ENCODE results near the gene CHST11. TPM values are rescaled to one million over a fixed set of nuclear protein-coding genes. Genes with fewer than 3 reads are reported as not detected.

CHST11 gene
- total and polyA plus RNA-seq, 9 of the 15 experiments (the other 6 are each of a cell fraction or from before 2014, with no cell fraction given) = 2.3 to 38.7 (median 15.0) TPM

DNA sequence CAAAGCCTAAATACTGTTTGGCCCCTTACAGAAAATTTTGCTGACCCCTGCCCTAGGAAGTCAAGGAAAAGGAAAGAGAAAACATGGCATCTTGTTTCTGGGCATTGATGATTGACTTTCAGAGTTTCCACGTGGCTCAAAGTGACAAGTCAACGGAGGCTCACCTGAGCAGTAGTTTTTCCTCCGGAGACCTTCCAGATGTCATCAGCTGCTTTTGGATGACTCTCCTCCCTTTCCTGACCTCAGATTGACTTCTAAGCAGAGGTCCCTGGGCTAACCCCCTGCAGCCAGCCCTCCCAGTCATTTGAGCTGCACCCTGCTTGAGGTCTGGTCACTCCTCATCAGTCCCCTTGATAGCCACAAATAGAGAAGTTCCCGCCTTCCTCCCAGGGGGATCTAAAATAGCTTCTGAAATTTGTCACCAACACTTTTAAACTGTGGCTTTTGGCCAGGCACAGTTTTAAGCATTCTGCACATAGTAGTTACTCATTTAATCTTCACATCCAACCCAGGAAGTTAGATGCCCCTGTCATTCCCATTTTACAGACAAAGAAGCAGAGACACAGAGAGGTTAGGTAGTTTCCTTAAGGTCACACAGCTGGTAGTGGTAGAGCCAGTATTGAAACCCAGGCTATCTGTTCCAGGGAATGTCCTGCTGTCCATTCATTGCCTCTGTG, 143.4 kb downstream of the CHST11 start (continued):
- TF ChIP-seq, protein P1, sequence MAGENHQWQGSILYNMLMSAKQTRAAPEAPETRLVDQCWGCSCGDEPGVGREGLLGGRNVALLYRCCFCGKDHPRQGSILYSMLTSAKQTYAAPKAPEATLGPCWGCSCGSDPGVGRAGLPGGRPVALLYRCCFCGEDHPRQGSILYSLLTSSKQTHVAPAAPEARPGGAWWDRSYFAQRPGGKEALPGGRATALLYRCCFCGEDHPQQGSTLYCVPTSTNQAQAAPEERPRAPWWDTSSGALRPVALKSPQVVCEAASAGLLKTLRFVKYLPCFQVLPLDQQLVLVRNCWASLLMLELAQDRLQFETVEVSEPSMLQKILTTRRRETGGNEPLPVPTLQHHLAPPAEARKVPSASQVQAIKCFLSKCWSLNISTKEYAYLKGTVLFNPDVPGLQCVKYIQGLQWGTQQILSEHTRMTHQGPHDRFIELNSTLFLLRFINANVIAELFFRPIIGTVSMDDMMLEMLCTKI (IDR thresholded peaks at IDR 0.05; ENCODE audit: partially characterized antibody) = no peak
- TF ChIP-seq, protein P2, sequence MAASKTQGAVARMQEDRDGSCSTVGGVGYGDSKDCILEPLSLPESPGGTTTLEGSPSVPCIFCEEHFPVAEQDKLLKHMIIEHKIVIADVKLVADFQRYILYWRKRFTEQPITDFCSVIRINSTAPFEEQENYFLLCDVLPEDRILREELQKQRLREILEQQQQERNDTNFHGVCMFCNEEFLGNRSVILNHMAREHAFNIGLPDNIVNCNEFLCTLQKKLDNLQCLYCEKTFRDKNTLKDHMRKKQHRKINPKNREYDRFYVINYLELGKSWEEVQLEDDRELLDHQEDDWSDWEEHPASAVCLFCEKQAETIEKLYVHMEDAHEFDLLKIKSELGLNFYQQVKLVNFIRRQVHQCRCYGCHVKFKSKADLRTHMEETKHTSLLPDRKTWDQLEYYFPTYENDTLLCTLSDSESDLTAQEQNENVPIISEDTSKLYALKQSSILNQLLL (CRISPR knock-in tag; IDR thresholded peaks at IDR 0.05; ENCODE audit: borderline replicate concordance) = no peak
- TF ChIP-seq RBM25 (IDR thresholded peaks at IDR 0.05; ENCODE audit: low read depth, low read length, severe bottlenecking) (peak; percentile 96), DACH1 (IDR thresholded peaks at IDR 0.05; ENCODE audit: partially characterized antibody) (no peak), NR2F6 (CRISPR knock-in tag; IDR thresholded peaks at IDR 0.05) (no peak), HMG20A (CRISPR knock-in tag; conservative IDR thresholded peaks at IDR 0.05) (no peak), FOS (IDR thresholded peaks at IDR 0.05; ENCODE audit: extremely low read depth, insufficient read length) (no peak), HDAC2 (IDR thresholded peaks at IDR 0.05) (peak; percentile 49; the same call in 1 of the 2 replicates), POLR3A (IDR thresholded peaks at IDR 0.05; ENCODE audit: borderline replicate concordance, extremely low read depth, insufficient read depth, insufficient read length) (no peak)
- TF ChIP-seq, protein P3, sequence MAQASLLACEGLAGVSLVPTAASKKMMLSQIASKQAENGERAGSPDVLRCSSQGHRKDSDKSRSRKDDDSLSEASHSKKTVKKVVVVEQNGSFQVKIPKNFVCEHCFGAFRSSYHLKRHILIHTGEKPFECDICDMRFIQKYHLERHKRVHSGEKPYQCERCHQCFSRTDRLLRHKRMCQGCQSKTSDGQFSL (CRISPR knock-in tag; IDR thresholded peaks at IDR 0.05) = no peak
- TF ChIP-seq, protein P3 (tag; IDR thresholded peaks at IDR 0.05) = no peak
- TF ChIP-seq, protein P4, sequence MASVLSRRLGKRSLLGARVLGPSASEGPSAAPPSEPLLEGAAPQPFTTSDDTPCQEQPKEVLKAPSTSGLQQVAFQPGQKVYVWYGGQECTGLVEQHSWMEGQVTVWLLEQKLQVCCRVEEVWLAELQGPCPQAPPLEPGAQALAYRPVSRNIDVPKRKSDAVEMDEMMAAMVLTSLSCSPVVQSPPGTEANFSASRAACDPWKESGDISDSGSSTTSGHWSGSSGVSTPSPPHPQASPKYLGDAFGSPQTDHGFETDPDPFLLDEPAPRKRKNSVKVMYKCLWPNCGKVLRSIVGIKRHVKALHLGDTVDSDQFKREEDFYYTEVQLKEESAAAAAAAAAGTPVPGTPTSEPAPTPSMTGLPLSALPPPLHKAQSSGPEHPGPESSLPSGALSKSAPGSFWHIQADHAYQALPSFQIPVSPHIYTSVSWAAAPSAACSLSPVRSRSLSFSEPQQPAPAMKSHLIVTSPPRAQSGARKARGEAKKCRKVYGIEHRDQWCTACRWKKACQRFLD (CRISPR knock-in tag; IDR thresholded peaks at IDR 0.05) = no peak
- TF ChIP-seq, protein P5, sequence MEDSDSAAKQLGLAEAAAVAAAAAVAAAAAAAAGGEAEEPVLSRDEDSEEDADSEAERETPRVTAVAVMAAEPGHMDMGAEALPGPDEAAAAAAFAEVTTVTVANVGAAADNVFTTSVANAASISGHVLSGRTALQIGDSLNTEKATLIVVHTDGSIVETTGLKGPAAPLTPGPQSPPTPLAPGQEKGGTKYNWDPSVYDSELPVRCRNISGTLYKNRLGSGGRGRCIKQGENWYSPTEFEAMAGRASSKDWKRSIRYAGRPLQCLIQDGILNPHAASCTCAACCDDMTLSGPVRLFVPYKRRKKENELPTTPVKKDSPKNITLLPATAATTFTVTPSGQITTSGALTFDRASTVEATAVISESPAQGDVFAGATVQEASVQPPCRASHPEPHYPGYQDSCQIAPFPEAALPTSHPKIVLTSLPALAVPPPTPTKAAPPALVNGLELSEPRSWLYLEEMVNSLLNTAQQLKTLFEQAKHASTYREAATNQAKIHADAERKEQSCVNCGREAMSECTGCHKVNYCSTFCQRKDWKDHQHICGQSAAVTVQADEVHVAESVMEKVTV (CRISPR knock-in tag; IDR thresholded peaks at IDR 0.05) = no peak
- TF ChIP-seq, protein P6, sequence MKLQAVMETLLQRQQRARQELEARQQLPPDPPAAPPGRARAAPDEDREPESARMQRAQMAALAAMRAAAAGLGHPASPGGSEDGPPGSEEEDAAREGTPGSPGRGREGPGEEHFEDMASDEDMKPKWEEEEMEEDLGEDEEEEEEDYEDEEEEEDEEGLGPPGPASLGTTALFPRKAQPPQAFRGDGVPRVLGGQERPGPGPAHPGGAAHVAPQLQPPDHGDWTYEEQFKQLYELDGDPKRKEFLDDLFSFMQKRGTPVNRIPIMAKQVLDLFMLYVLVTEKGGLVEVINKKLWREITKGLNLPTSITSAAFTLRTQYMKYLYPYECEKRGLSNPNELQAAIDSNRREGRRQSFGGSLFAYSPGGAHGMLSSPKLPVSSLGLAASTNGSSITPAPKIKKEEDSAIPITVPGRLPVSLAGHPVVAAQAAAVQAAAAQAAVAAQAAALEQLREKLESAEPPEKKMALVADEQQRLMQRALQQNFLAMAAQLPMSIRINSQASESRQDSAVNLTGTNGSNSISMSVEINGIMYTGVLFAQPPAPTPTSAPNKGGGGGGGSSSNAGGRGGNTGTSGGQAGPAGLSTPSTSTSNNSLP (IDR thresholded peaks at IDR 0.05; ENCODE audit: borderline replicate concordance, low read depth, low read length) = no peak
- TF ChIP-seq, protein P7, sequence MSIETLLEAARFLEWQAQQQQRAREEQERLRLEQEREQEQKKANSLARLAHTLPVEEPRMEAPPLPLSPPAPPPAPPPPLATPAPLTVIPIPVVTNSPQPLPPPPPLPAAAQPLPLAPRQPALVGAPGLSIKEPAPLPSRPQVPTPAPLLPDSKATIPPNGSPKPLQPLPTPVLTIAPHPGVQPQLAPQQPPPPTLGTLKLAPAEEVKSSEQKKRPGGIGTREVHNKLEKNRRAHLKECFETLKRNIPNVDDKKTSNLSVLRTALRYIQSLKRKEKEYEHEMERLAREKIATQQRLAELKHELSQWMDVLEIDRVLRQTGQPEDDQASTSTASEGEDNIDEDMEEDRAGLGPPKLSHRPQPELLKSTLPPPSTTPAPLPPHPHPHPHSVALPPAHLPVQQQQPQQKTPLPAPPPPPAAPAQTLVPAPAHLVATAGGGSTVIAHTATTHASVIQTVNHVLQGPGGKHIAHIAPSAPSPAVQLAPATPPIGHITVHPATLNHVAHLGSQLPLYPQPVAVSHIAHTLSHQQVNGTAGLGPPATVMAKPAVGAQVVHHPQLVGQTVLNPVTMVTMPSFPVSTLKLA (conservative IDR thresholded peaks at IDR 0.05) = peak; percentile 45 to 50; a peak in 3 of 4 replicates
